Activated T-cell treated with anti-CD3 and anti-CD28 coated beads for 1 hour (primary cell): Measurements from ENCODE around the gene LAMTOR3.
"Not testable (repeated sequence)": the region's sequence is repeated elsewhere in the genome, so short reads cannot be mapped to it uniquely, and the experiment has no call there.

Source experiments
- DNase-seq: peaks from one replicate; pipeline ENCODE4 v3.0.0-alpha.2; 2020; ENCODE audit warnings: low read depth

The LAMTOR3 gene

DNA sequence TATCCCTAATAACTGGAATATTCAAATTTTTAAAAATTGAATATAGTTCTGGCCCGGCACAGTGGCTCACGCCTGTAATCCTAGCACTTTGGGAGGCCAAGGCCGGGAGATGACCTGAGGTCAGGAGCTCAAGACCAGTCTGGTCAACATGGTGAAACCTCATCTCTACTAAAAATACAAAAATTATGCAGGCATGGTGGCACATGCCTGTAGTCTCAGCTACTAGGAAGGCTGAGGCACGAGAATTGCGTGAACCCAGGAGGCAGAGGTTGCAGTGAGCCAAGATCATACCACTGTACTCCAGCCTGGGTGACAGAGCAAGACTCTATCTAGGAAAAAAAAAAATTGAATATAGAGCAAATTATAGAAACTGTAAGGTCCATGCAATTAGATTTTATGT, 64.2 kb downstream of the LAMTOR3 start:
- DNase-seq: not testable (repeated sequence)

DNA sequence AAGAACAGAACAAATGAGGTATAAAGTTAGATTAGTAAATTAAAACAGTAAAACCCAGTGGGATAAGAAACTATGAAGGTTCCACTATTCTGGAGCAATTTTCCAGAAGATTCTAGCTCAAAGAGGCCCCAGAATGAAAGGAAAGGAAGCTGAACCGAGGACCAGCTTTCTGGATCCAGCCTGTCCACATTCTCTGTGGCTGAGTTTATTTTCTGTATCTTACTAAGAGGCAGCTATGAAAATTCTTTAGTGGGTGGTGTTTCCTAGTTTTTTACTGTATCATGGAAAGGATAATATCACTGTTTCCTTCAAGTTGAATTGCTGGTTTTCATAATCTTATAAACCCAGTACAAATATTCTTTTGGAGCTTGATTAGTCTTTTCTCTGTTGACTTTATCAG, 65.8 kb downstream of the LAMTOR3 start:
- DNase-seq: no peak
